ENCODE data around the gene KIF3A.

KIF3A gene

DNA sequence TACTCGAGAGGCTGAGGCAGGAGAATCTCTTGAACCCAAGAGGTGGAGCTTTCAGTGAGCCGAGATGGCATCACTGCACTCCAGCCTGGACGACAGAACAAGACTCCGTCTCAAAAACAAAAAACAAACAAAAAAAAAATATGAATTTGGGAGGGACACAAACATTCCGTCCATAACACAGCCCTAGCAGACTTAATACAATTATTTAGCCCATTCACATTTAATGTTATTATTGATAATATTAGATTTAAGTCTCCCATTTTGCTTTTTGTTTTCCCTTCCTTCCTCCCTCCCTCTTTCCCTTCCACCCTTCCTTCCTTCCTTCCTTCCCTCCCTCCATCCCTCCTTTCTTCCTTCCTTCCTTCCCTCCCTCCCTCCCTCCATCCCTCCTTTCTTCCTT lies 5.3 kb upstream of the KIF3A start:
- no peak for DNase-seq (ENCODE audit: low read depth)
- H3K4me3 ChIP-seq (ENCODE audit: low read length) = no peak overlapping the region
- TF ChIP-seq, protein P1, sequence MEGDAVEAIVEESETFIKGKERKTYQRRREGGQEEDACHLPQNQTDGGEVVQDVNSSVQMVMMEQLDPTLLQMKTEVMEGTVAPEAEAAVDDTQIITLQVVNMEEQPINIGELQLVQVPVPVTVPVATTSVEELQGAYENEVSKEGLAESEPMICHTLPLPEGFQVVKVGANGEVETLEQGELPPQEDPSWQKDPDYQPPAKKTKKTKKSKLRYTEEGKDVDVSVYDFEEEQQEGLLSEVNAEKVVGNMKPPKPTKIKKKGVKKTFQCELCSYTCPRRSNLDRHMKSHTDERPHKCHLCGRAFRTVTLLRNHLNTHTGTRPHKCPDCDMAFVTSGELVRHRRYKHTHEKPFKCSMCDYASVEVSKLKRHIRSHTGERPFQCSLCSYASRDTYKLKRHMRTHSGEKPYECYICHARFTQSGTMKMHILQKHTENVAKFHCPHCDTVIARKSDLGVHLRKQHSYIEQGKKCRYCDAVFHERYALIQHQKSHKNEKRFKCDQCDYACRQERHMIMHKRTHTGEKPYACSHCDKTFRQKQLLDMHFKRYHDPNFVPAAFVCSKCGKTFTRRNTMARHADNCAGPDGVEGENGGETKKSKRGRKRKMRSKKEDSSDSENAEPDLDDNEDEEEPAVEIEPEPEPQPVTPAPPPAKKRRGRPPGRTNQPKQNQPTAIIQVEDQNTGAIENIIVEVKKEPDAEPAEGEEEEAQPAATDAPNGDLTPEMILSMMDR (conservative IDR thresholded peaks at IDR 0.05; ENCODE audit: low read depth, low read length) = no peak

DNA sequence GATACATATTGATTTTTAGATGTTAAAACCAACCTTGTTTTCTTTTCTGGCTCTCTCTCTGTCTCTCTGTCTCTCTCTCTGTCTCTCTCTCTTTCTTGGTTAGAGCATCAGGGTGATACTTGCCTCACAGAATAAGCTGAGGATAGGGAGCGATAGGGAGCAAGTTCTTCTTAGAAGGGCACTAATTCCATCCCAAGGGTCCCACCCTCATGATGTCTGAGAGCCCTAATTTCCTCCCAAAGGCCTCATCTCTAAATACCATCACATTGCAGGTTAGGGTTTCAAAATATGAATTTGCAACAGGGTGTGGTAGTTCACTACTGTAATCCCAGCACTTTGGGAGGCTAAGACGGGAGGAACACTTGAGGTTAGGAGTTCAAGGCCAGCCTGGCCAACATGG lies 4.8 kb upstream of the KIF3A start:
- DNase-seq (ENCODE audit: low read depth) = no peak
- H3K4me3 ChIP-seq (ENCODE audit: low read length) = no peak overlapping the region
- TF ChIP-seq, protein P1 (conservative IDR thresholded peaks at IDR 0.05; ENCODE audit: low read depth, low read length) = no peak

DNA sequence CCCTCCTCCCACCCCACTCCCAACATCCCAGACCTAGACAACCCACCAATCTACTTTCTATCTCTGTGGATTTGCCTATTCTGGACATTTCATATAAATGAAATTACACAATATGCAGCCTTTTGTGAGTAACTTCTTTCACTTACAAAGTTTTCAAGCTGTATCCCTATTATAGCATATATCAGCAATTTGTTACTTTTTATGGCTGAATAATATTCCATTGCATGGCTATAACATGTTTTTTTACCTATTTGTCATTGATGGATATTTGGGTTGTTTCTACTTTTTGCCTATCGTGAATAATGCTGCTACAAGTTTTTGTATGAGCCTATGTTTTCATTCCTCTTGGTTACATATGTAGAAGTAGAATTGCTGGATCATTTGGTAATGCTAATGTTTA lies 1.9 kb upstream of the KIF3A start:
- TF ChIP-seq, protein P1 (conservative IDR thresholded peaks at IDR 0.05; ENCODE audit: low read depth, low read length) = no peak
- DNase-seq (ENCODE audit: low read depth) = no peak
- H3K4me3 ChIP-seq (ENCODE audit: low read length) = no peak overlapping the region

DNA sequence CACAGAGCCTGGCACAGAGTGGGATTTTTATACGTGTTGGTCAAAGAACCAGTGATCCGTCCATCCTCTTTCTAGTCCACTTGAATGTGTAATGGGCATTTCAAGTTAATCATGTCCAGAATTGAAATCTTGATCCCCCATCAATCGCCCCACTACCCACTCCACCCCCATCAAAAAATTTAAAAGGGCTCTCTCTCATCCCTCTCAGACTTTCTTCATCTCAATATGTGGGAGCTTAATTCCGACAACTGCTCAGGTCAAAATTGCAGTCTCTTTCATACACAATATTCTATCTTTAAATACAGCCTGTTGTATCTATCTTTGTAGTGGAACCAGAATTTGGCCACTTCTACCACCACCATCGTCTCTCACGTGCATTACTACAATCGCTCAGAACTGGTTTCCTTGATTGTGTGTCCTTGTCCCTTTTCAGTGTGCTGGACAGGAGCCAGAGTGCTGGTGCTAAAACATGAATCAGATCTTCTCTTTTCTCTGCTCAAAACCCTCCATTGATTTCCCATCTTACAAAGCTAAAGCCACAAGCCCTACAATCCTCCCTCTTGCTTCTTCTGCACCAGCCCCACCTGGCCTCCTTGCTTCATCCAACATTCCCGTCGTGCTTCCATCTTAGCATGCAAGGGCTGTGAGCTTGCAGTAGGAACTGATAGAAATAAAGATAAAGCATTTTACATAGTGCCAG lies 786 bp upstream of the KIF3A start:
- TF ChIP-seq, protein P1 (conservative IDR thresholded peaks at IDR 0.05; ENCODE audit: low read depth, low read length) = no peak
- H3K4me3 ChIP-seq (ENCODE audit: low read length) = peak overlapping the region; percentile 92
- DNase-seq (ENCODE audit: low read depth) = no peak

DNA sequence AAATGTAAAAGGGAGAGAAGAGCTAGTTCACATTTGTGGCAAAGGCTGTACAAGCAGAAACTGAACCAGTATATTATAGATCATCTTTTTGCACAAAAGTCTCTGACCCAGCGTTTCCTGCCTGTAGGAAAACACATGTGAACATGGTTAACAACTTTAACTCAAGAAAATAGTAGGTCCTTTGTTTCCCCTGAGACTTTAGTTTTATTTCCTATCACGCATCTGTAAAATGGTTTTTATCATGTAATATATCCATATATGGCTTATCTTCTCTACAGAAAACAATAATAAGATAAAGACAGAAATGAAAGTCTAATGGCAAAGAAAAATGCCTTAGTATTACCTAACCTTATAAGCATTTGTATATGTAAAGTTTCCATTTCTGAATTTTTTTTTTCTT lies 2.7 kb downstream of the KIF3A start:
- no peak for DNase-seq (ENCODE audit: low read depth)
- TF ChIP-seq, protein P1 (conservative IDR thresholded peaks at IDR 0.05; ENCODE audit: low read depth, low read length) = no peak
- H3K4me3 ChIP-seq (ENCODE audit: low read length) = no peak overlapping the region

DNA sequence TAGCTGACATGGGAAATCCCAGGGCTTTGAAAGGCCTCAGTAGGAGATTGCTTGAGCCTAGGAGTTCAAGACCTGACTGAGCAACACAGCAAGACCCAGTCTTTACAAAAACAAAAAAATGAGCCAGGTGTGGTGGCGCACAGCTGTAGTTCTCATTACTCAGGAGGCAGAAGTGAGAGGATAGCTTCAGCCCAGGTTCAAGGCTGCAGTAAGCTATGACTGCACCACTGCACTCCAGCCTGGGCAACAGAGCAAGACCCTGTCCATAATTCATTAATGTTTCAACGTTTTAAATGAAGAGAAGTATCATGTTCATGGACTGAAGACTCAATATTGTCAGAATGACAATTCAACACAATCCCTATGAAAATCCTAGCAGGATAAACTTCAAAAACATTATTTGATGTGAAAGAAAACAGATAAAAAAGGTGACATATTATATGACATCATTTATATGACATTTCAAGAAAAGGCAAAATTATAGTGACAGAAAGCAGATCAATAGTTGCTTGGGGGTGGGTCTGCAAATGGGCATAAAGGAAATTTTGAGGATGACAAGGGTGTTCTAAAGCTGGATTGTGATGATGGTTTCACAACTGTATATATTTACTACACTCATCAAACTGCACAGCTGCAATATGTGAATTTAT lies 3.7 kb downstream of the KIF3A start:
- no peak overlapping the region for H3K4me3 ChIP-seq (ENCODE audit: low read length)
- DNase-seq (ENCODE audit: low read depth) = no peak
- TF ChIP-seq, protein P1 (conservative IDR thresholded peaks at IDR 0.05; ENCODE audit: low read depth, low read length) = no peak

DNA sequence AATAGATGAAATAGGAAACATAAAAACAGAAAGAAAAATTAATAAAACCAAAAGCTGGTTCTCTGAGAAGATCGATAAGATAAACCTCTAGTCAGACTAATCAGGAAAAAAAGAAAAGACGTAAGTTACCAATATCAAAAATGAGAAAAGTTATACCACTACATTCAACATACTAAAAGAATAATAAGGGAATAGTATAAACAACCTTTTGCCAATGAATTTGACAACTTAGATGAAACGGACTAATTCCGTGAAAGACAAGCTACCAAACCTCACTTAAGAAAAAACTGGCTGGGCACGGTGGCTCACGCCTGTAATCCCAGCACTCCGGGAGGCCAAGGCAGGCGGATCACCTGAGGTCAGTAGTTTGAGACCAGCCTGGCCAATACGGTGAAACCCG lies 7.5 kb downstream of the KIF3A start:
- H3K4me3 ChIP-seq (ENCODE audit: low read length) = no peak overlapping the region
- TF ChIP-seq, protein P1 (conservative IDR thresholded peaks at IDR 0.05; ENCODE audit: low read depth, low read length) = no peak
- DNase-seq (ENCODE audit: low read depth) = no peak
